HCT116 (cell line): ENCODE results near the gene CDC42SE2. TPM values are rescaled to one million over a fixed set of nuclear protein-coding genes. Genes with fewer than 3 reads are reported as not detected.
A peak's percentile ranks its signal among the peaks of the same experiment; 100 is the strongest.
"Not testable (repeated sequence)": the region's sequence is repeated elsewhere in the genome, so short reads cannot be mapped to it uniquely, and the experiment has no call there.

Experiments used
- ATAC-seq: fragments of 200-7000 bp; cut with Tn5 transposase; 2 replicates; pipeline ENCODE4 v1.9.1; 2020; ENCODE audit warnings: mild to moderate bottlenecking, moderate library complexity
- BruUV-seq: library from RNA; stranded (reverse); fragments of 400-500 nt; replicated peaks from 2 replicates; lab custom pipeline; 2021; lab: Mats Ljungman, UMichigan
- CTCF ChIA-PET: fragments of 300-600 bp; sonication (Branson Sonifier 250); formaldehyde crosslinking; loops from one replicate; lab custom pipeline; 2021; ENCODE audit warnings: antibody characterized with exemption; lab: Charles Lee
- POLR2A ChIA-PET: fragments of 300-600, 350-600 bp; sonication (Branson Sonifier 250); formaldehyde crosslinking; loops from one replicate; lab custom pipeline; 2021; ENCODE audit warnings: antibody characterized with exemption; lab: Charles Lee
- RAD21 ChIA-PET, 2 experiments: fragments of 300-600 bp; sonication (Branson Sonifier 250); formaldehyde crosslinking; loops; one replicate each; lab custom pipeline; 2023; ENCODE audit warnings: low total read pairs in 2 of 2; ENCODE audit not compliant: uncharacterized antibody in 2 of 2, unreplicated experiment in 2 of 2, low non-redundant PET in 1 of 2; lab: Charles Lee
- DNase-seq: peaks from one replicate; pipeline ENCODE4 v3.0.0-alpha.2; 2010; ENCODE audit warnings: low read depth, low spot score
- H2AFZ ChIP-seq: fragments of 200-600 bp; shearing (Covaris generic), sonication (generic); 2 replicates; pipeline ENCODE4 v1.6.1; 2017; ENCODE audit warnings: low read depth, mixed run types, mixed read lengths, antibody characterized with exemption, low read length; ENCODE audit not compliant: poor library complexity, severe bottlenecking
- H3K27ac ChIP-seq: 2 replicates; pipeline ENCODE4 v1.5.1; 2012; ENCODE audit warnings: low read depth, low read length
- H3K27me3 ChIP-seq: fragments of 200-600 bp; sonication (generic); 2 replicates; pipeline ENCODE4 v1.6.1; 2016; ENCODE audit warnings: mixed run types, low read length, mixed read lengths; ENCODE audit not compliant: insufficient read depth
- H3K36me3 ChIP-seq, 2 experiments: fragments of 200-500 bp in 1 of 2; fragments of 200-600 bp in 1 of 2; sonication (Bioruptor generic) in 1 of 2; sonication (generic) in 1 of 2; 2 replicates each; pipeline versions ENCODE4 v1.5.1 to v1.6.1; 2014 to 2016; ENCODE audit warnings: low read length in 2 of 2, inconsistent platforms in 1 of 2, mixed read lengths in 1 of 2, mixed run types in 1 of 2; ENCODE audit not compliant: insufficient read depth in 2 of 2, control insufficient read depth in 1 of 2
- H3K4me1 ChIP-seq, 2 experiments: fragments of 200-600 bp in 1 of 2; sonication (generic) in 1 of 2; 2 replicates each; pipeline versions ENCODE4 v1.5.1 to v1.6.1; 2012 to 2017; ENCODE audit warnings: low read length in 2 of 2, inconsistent platforms in 1 of 2, mild to moderate bottlenecking in 1 of 2, mixed read lengths in 1 of 2, mixed run types in 1 of 2, moderate library complexity in 1 of 2; ENCODE audit not compliant: insufficient read depth in 2 of 2, control insufficient read depth in 1 of 2
- H3K4me2 ChIP-seq: fragments of 200-600 bp; sonication (generic); 2 replicates; pipeline ENCODE4 v1.6.1; 2017; ENCODE audit warnings: mixed run types, low read length, mixed read lengths
- H3K4me3 ChIP-seq, 2 experiments: fragments of 200-600 bp in 1 of 2; sonication (generic) in 1 of 2; replicated peaks in 1 of 2; 2 replicates each; pipeline ENCODE4 v1.5.1; 2011 to 2016; ENCODE audit warnings: low read length in 2 of 2, control low read depth in 1 of 2, low read depth in 1 of 2, mild to moderate bottlenecking in 1 of 2, mixed read lengths in 1 of 2, mixed run types in 1 of 2
- H3K79me2 ChIP-seq: fragments of 200-600 bp; sonication (generic); 2 replicates; pipeline ENCODE4 v1.6.1; 2017; ENCODE audit warnings: mild to moderate bottlenecking, mixed run types, low read length, moderate library complexity, mixed read lengths; ENCODE audit not compliant: insufficient read depth
- H3K9ac ChIP-seq: fragments of 200-600 bp; sonication (generic); 2 replicates; pipeline ENCODE4 v1.6.1; 2016; ENCODE audit warnings: low read length, mixed read lengths
- H3K9me2 ChIP-seq: fragments of 200-600 bp; sonication (generic), shearing (Covaris generic); 2 replicates; pipeline ENCODE4 v1.6.1; 2017; ENCODE audit warnings: mixed run types, mild to moderate bottlenecking, moderate library complexity; ENCODE audit not compliant: insufficient read depth
- H3K9me3 ChIP-seq, 2 experiments: fragments of 200-500 bp in 1 of 2; fragments of 200-600 bp in 1 of 2; sonication (Bioruptor generic) in 1 of 2; sonication (generic) in 1 of 2; 2 replicates each; pipeline ENCODE4 v1.6.1; 2014 to 2017; ENCODE audit warnings: low read length in 2 of 2, mixed read lengths in 2 of 2, inconsistent platforms in 1 of 2, low read depth in 1 of 2, mild to moderate bottlenecking in 1 of 2, mixed run types in 1 of 2, moderate library complexity in 1 of 2; ENCODE audit not compliant: control insufficient read depth in 1 of 2, insufficient read depth in 1 of 2
- H4K20me1 ChIP-seq: fragments of 200-600 bp; sonication (generic), shearing (Covaris generic); 2 replicates; pipeline ENCODE4 v1.6.1; 2017; ENCODE audit warnings: mixed run types, mild to moderate bottlenecking, moderate library complexity; ENCODE audit not compliant: insufficient read depth
- CEBPB ChIP-seq: IDR thresholded peaks from 2 replicates; pipeline ENCODE4 v1.6.1; 2012; ENCODE audit warnings: low read depth
- ELF1 ChIP-seq: IDR thresholded peaks from 2 replicates; pipeline ENCODE4 v1.6.1; 2012; ENCODE audit warnings: low read depth, borderline replicate concordance
- FOSL1 ChIP-seq: IDR thresholded peaks from 2 replicates; pipeline ENCODE4 v1.6.1; 2012; ENCODE audit warnings: low read depth
- JUND ChIP-seq: IDR thresholded peaks from 2 replicates; pipeline ENCODE4 v1.6.1; 2012
- SIN3A ChIP-seq: IDR thresholded peaks from 2 replicates; pipeline ENCODE4 v1.6.1; 2012; ENCODE audit warnings: low read depth
- SP1 ChIP-seq: IDR thresholded peaks from 2 replicates; pipeline ENCODE4 v1.6.1; 2012; ENCODE audit warnings: low read depth
- SRF ChIP-seq: IDR thresholded peaks from 2 replicates; pipeline ENCODE4 v1.6.1; 2012; ENCODE audit warnings: low read depth
- TCF7L2 ChIP-seq: IDR thresholded peaks from 2 replicates; pipeline ENCODE4 v1.7.0; 2011; ENCODE audit warnings: borderline replicate concordance, inconsistent platforms; ENCODE audit not compliant: insufficient read depth, insufficient read length; ENCODE audit errors: extremely low read depth
- intact Hi-C: fragments of 100-400 bp; cut with micrococcal nuclease; formaldehyde crosslinking; loops from 2 replicates; pipeline ENCODE4 v1.10.0; 2022
- total RNA-seq: library from RNA; stranded (reverse); gene quantifications from one replicate; pipeline ENCODE4 v1.2.1, GENCODE V29; 2021; ENCODE audit not compliant: unreplicated experiment

Gene CDC42SE2
- total RNA-seq, 1 experiment from 2014 or later = 27.0 TPM

- no peaks in the 10 kb centered on the region for H3K27me3 ChIP-seq
- H3K9me2 ChIP-seq = no peaks in the 10 kb centered on the region
- H3K4me1 ChIP-seq = peaks cover 34 to 41% of the 10 kb centered on the region in 2 experiments
- no peak for TF ChIP-seq SRF
- TF ChIP-seq SIN3A = no peak
- TF ChIP-seq TCF7L2 = no peak
- no peak for TF ChIP-seq FOSL1
- TF ChIP-seq, all 23 proteins: peak for 0
- intact Hi-C loops = no loop called here
- peaks cover 3% of the 10 kb centered on the region; the same call in 1 of the 2 replicates for H4K20me1 ChIP-seq
- ATAC-seq (no peak), DNase-seq (no peak)
- no TSS peak for BruUV-seq
- RAD21 ChIA-PET = no interaction called here
- POLR2A ChIA-PET = no interaction called here
- H3K9ac ChIP-seq = no peak overlapping the region
- no peak overlapping the region for H3K4me3 ChIP-seq
- H3K27ac ChIP-seq = no peak overlapping the region
- no peak overlapping the region for H2AFZ ChIP-seq
- CTCF ChIA-PET = no interaction called here
- peaks cover 88% of the 10 kb centered on the region for H3K79me2 ChIP-seq
- H3K4me2 ChIP-seq = no peak overlapping the region
- no peaks in the 10 kb centered on the region for H3K9me3 ChIP-seq
- H3K36me3 ChIP-seq = no peaks in the 10 kb centered on the region; a peak in 1 of 4 replicates
These were observed 5.0 kb downstream of the CDC42SE2 start for GRCh38 chr5:131268758-131269370.

GRCh38 chr5:131270809-131271208, 7.0 kb downstream of the CDC42SE2 start:
- TF ChIP-seq SIN3A (no peak), CEBPB (peak; percentile 56), SP1 (peak; percentile 20; the same call in 1 of the 2 replicates), JUND (peak; percentile 31; the same call in 1 of the 2 replicates), ELF1 (no peak), FOSL1 (peak; percentile 19; the same call in 1 of the 2 replicates)
- ATAC-seq (peak; percentile 77), DNase-seq (no peak)
- H3K4me2 ChIP-seq = peak overlapping the region; percentile 47
- no peaks in the 10 kb centered on the region for H3K9me2 ChIP-seq
- POLR2A ChIA-PET = no interaction called here
- no peaks in the 10 kb centered on the region for H3K36me3 ChIP-seq
- H3K4me3 ChIP-seq = 0 out of 4 replicates have a peak overlapping the region, but pooled peaks of 1 of the 2 experiments have one; percentile 4
- H2AFZ ChIP-seq = no peak overlapping the region
- H3K27ac ChIP-seq = no peak overlapping the region
- H3K9me3 ChIP-seq = no peaks in the 10 kb centered on the region
- intact Hi-C loops = no loop called here
- peaks cover 31 to 32% of the 10 kb centered on the region in 2 experiments for H3K4me1 ChIP-seq
- H3K79me2 ChIP-seq = peaks cover 94% of the 10 kb centered on the region
- CTCF ChIA-PET = no interaction called here
- RAD21 ChIA-PET = no interaction called here
- H3K9ac ChIP-seq = peak overlapping the region; percentile 1; the same call in 1 of the 2 replicates
- BruUV-seq = no TSS peak
- H3K27me3 ChIP-seq = no peaks in the 10 kb centered on the region
- peaks cover 1% of the 10 kb centered on the region; the same call in 1 of the 2 replicates for H4K20me1 ChIP-seq

DNA sequence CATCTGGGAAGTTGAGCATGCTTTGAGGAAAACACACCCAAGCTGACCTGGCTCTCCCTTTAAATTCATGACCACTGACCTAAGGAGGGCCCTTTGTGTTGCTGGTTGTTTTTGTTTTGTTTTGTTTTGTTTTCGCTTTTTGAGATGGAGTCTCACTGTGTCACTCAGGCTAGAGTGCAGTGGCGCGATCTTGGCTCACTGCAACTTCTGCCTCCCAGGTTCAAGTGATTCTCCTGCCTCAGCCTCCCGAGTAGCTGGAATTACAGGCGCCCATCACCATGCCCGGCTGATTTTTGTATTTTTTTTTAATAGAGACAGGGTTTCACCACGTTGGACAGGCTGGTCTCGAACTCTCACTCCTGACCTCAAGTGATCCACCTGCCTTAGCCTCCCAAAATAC, 8.0 kb downstream of the CDC42SE2 start:
- intact Hi-C loops, H3K27me3 ChIP-seq, RAD21 ChIA-PET, BruUV-seq, H3K4me2 ChIP-seq, H4K20me1 ChIP-seq, H3K27ac ChIP-seq, CTCF ChIA-PET, H3K4me3 ChIP-seq, H2AFZ ChIP-seq, DNase-seq, POLR2A ChIA-PET, H3K36me3 ChIP-seq, H3K9me3 ChIP-seq, H3K9me2 ChIP-seq, ATAC-seq, H3K9ac ChIP-seq: not testable (repeated sequence)
- Histone ChIP-seq H3K4me1 (peaks cover 28 to 30% of the 10 kb centered on the region in 2 experiments), H3K79me2 (peaks cover 92% of the 10 kb centered on the region)
